ENCODE data around the gene SOCS2. TPM values are rescaled to one million over a fixed set of nuclear protein-coding genes. Genes with fewer than 3 reads are reported as not detected.

Gene SOCS2
- total RNA-seq, 2 donors from 2014 or later: 125 to 273 TPM

DNA sequence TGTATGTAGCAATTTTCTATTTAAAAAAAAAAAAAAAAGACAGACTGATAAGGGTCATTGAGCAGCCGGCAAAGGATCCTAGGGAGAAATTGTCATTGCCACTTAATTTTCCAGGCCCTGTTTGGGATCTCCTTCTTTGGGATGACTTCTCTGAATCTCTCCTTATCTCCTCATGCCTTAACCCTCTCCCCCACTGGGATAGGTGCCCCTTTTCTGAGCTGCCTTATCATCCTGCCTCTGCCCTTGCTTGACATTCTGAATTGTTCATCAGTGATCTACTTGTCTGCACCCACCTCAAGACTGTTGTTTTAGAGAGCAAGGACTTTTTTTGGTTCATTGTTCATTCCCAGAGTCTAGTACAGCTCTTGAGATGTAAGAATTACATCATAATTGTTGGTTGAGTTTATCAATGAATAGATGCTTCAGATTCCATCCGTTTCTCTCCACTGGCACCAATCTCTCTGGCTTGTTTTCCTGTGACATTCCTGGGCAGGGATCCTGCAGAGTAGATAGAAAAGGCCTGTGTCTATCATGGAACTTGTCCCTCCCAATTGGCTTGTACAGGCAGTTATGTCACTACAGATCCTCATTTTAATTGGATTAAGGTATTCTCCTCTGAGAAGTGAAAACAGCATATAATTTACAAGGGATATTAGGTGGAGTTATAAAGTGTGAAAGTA, 42.6 kb downstream of the SOCS2 start:
- Histone ChIP-seq H3K4me3 (no peak overlapping the region), H3K4me1 (replicated peaks) (no peaks in the 10 kb centered on the region), H3K27me3 (replicated peaks; ENCODE audit: insufficient read depth) (no peaks in the 10 kb centered on the region), H3K9me3 (no peaks in the 10 kb centered on the region), H3K27ac (no peak overlapping the region), H3K36me3 (no peaks in the 10 kb centered on the region)
- 82% methylated on average over 2 of the region's 2 CpGs for WGBS
- intact Hi-C loops (cut with DNase I): no loop called here
- TF ChIP-seq CTCF (IDR thresholded peaks at IDR 0.05): no peak
- TF ChIP-seq POLR2AphosphoS5 (IDR thresholded peaks at IDR 0.05): no peak
- no peak for TF ChIP-seq POLR2A (IDR thresholded peaks at IDR 0.05)
- DNase-seq (ENCODE audit: low spot score): no peak

DNA sequence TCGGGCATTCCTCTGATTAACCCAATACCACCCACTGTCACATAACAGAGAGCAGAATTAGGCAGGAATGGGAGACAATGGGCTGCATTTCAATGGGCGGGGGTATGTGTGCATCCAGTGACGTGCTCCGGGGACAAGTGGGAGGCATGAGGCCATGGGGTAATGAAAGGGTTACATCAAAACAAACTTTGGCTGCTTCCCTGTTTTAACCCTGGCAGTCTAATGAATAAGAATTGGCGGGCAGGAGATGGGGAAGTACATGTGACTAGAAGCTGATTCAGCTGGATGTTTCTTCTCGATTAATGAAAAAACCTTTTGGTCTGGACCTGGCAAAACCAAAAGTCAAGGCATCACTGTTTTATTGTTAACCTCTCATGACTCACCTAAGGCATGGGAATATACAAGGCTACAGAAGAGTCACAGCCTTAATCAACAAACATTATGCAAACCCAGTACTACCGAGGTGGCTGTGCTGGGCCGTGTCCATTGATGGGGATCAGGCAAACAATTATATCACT, 44.2 kb downstream of the SOCS2 start:
- TF ChIP-seq POLR2AphosphoS5 (IDR thresholded peaks at IDR 0.05) (no peak), POLR2A (IDR thresholded peaks at IDR 0.05) (no peak), CTCF (IDR thresholded peaks at IDR 0.05) (no peak)
- intact Hi-C loops (cut with DNase I): no loop called here

DNA sequence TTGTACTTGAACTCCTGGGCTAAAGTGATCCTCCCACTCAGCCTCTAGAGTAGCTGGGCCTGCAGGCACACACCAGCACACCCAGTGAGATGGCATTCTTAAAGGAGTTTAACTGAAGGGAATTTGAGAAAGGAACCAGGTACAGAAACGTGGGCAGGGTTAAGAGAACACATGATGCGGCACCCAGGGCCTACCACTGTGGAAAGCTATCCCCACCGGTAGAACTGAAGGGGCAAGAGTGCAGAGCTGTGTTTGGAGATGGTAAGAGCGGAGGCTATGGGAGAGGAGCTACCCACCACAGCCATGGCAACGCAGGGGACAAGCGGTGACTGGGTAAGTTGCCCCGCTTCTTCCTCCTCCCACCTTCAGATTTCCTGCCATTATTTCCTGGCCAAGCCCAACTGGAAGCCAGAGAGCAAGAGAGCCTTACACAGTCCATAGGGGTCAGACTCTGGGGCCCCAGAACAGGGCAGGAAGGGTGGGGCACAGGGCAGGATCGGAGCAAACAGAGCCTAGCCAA, 46.5 kb downstream of the SOCS2 start:
- 95% methylated on average over 8 of the region's 8 CpGs for WGBS
- H3K27me3 ChIP-seq (replicated peaks; ENCODE audit: insufficient read depth): no peaks in the 10 kb centered on the region
- no peaks in the 10 kb centered on the region for H3K36me3 ChIP-seq
- DNase-seq (ENCODE audit: low spot score): no peak
- TF ChIP-seq CTCF (IDR thresholded peaks at IDR 0.05): no peak
- TF ChIP-seq POLR2AphosphoS5 (IDR thresholded peaks at IDR 0.05): no peak
- no peak for TF ChIP-seq POLR2A (IDR thresholded peaks at IDR 0.05)
- H3K4me3 ChIP-seq: no peak overlapping the region
- no peak overlapping the region for H3K27ac ChIP-seq
- no peaks in the 10 kb centered on the region for H3K9me3 ChIP-seq
- intact Hi-C loops (cut with DNase I): no loop called here
- H3K4me1 ChIP-seq (replicated peaks): no peaks in the 10 kb centered on the region

More for the DNA sequence above, 44.2 kb downstream of the SOCS2 start:
- H3K9me3 ChIP-seq: no peaks in the 10 kb centered on the region
- H3K27me3 ChIP-seq (replicated peaks; ENCODE audit: insufficient read depth): no peaks in the 10 kb centered on the region
- H3K27ac ChIP-seq: no peak overlapping the region
- H3K4me1 ChIP-seq (replicated peaks): no peaks in the 10 kb centered on the region
- no peak overlapping the region for H3K4me3 ChIP-seq
- DNase-seq (ENCODE audit: low spot score): no peak
- H3K36me3 ChIP-seq: no peaks in the 10 kb centered on the region
- WGBS: 75% methylated on average over 8 of the region's 8 CpGs

- intact Hi-C loops (cut with DNase I): no loop called here
- TF ChIP-seq CTCF (IDR thresholded peaks at IDR 0.05): no peak
- H3K4me1 ChIP-seq (replicated peaks): no peaks in the 10 kb centered on the region
- no peaks in the 10 kb centered on the region for H3K9me3 ChIP-seq
- no peak overlapping the region for H3K27ac ChIP-seq
- no peak overlapping the region for H3K4me3 ChIP-seq
- WGBS: 66% methylated on average over 2 of the region's 2 CpGs
- H3K27me3 ChIP-seq (replicated peaks; ENCODE audit: insufficient read depth): no peaks in the 10 kb centered on the region
- DNase-seq (ENCODE audit: low spot score): no peak
- H3K36me3 ChIP-seq: no peaks in the 10 kb centered on the region
These were observed 49.5 kb downstream of the SOCS2 start for GRCh38 chr12:93621986-93622385.

DNA sequence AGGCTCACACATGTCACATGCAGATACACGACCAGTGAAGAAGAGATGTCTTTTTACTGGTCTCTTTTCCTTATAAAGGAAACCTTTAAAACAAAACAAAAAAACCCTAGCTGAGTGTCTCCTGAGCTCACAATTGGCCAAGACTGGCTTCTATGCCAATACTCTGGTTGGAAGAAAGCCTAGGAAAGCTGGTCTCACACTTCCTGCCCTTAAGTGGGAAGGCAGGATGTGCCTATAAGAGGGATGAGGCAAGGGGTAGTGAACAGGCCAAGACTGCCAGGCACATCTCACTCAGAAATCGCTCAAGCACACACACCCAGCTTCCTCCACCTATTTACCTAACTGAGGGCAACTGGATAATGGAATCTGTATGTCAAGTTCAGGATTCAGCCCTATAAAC, 50.0 kb downstream of the SOCS2 start:
- Histone ChIP-seq H3K27ac (no peak overlapping the region), H3K9me3 (no peaks in the 10 kb centered on the region), H3K4me1 (replicated peaks) (no peaks in the 10 kb centered on the region), H3K4me3 (no peak overlapping the region), H3K36me3 (no peaks in the 10 kb centered on the region), H3K27me3 (replicated peaks; ENCODE audit: insufficient read depth) (no peaks in the 10 kb centered on the region)
- 57% methylated on average over 2 of the region's 2 CpGs for WGBS
- TF ChIP-seq POLR2A (IDR thresholded peaks at IDR 0.05): no peak
- TF ChIP-seq CTCF (IDR thresholded peaks at IDR 0.05): no peak
- peak; percentile 12 for TF ChIP-seq POLR2AphosphoS5 (IDR thresholded peaks at IDR 0.05)
- DNase-seq (ENCODE audit: low spot score): no peak
- intact Hi-C loops (cut with DNase I): no loop called here
